HG02885 (cell line): ENCODE measurements around the gene AGK.
A peak's percentile ranks its signal among the peaks of the same experiment; 100 is the strongest.
"Not testable (repeated sequence)": the region's sequence is repeated elsewhere in the genome, so short reads cannot be mapped to it uniquely, and the experiment has no call there.

Experiments used
- ATAC-seq: cut with Tn5 transposase; IDR thresholded peaks from one replicate; pipeline ENCODE4 v1.9.1; 2021; ENCODE audit warnings: mild to moderate bottlenecking; ENCODE audit not compliant: unreplicated experiment, poor library complexity

Gene AGK

DNA sequence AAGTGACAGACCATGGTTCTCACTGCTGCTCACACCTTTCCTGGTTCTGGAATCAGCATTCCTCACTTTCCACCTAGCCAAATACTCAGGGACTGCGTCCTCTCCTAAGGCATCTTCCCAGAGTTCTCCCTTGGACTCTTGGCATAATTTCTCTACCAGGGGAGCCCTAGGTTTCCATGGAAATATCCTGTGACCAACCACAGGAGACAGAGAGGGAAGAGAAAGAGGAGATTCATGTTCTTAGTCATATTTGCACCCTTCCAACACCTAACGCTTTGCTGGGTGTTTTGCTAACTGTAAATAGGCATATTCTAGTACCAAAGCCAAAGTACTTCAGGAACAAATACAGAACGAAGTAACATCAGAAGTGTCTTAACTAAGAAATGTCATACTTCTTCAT lies 122.1 kb downstream of the AGK start:
- no peak for ATAC-seq

DNA sequence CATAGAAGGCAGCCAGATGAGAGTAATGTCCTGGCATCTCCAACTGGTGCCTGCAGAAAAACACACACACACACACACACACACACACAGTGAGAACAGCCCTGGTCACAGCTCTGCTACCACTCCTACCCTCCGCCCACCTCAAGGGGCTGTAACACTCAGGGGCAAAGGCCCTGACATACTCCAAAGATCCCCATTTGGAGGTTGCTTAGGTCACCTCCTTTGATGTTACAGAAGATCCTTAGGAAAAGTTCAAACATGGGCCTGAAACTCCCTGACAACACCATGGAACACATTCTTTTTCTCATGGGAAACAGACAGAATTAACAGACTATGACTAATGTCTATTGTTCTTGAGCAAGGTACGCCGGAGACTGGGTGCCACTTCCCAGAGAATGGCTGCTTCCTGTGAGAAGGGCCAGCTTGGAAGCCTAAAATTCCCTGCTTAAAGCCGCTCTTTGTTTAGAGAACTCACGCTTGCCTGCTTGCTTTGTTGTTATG lies 123.0 kb downstream of the AGK start:
- no peak for ATAC-seq

DNA sequence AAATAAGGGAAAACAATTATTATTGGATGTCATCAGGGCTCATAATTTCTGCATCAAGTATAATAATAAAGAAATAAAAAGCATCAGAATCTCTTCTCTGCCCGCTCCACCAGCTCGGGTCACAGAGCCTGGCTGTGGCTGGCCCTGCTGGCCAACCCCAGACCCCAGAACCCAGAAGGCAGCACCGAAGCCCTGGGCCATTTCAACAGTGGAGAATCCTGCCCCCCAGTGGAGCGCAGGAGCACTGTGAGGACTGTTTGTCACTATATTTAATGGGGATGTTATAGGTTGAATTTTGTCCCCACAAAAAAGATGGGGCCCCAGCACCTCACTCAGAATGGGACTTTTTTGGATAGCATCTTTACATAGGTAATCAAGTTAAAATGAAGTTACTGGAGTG lies 123.5 kb downstream of the AGK start:
- ATAC-seq = no peak

DNA sequence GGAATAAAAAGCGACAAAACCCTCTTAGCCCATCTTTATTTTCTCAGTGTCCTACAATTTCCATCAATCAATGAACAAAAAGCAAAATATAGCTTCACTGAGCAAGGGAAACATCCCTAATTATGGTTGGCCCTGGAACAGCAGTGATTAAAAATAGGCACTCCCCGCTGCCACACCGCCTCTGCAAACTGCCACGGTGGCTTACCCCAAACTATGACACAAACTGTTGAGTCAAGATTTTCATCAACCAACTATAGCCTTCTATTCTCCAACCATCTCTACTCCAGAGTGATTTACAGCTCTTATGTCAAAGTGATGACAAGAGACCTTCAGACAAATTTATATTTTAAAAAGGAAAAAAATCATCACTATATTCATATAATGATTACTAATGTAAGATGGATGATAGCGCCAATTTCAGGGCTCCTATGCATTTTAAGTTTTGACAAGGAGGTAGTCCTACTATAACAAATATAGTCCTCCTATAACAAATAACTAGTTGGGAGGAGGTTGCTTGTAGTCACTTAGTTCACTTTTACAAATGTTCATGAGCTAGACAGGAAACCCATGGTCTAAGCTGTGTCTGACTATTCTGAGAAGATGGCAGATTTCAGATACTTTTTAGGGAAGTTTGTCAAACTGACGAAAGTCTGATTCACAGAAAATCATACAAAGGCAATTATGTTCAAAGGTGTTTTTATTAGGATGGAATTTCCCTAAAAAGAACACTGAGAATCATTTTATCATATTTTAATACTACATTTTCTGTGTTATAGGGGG lies 124.4 kb downstream of the AGK start:
- no peak for ATAC-seq

DNA sequence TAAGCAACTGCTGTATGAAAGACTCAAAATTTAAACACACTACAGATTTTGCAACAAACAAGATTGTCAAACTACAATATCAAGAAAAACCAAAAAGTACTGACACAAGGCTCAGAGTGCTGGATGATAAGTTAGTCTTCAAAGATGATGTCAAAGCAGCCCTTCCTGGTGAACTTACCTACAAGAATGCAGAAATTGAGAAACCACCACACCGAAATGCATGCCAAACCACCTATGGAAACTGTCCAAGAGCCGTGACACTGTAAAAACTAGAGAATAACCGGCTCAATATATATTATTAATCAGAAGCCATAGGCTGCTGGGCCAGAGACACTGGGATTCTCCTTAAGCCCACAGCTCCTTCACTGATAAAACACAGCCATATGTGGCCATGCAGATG lies 125.4 kb downstream of the AGK start:
- no peak for ATAC-seq

DNA sequence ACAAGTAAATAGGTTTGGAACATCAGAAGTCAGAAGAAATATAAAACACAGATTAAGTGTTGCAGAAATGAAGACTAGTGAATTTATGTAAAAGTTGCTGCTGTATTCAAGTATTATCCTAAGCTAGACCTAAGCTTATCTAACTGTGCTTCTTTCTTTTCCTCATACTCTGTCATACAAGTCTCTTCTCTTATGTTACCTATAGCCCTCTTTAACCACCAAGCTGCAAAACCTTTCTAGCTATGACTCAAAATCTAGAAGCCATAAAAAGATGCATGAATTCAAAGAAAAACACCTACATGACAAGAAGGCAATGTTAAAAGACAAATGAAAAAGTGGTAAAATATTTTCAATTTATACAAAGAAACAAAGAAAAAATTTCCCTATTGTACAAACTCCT lies 127.8 kb downstream of the AGK start:
- peak; percentile 82 for ATAC-seq

DNA sequence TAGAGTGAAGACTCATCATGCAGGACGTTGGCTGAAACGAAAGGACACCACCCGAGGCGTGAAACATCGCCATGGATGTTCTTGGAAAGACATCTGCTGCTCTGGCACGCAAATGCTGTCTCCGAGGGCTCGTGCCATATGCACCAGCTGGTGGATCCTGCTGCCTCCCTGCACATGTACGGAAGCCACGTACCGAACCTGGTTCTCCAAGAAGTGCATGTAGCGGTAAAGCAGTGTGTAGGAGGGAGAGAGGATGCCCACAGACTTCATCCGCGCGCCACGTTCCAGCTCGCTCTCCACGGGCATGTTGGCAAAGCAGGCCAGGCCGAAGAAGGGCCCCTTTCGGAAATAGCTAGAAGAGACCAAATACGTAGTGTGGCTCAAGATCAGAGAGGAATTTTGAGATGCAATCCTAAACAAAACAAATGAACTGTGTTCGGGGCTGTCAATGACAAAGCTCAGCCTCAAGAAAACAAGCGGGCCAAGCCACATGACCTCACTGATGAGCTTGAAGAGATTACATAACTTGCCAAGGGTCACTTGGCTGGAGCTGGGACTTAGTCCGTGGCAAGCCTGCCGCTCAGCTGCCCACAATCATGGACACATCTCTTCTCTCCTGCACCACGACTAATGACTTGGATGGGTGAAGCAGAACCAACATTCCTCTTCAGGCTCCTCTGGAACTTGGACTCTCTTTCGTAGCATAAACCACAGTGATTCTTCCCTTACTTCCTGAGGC lies 134.2 kb downstream of the AGK start:
- ATAC-seq = no peak

DNA sequence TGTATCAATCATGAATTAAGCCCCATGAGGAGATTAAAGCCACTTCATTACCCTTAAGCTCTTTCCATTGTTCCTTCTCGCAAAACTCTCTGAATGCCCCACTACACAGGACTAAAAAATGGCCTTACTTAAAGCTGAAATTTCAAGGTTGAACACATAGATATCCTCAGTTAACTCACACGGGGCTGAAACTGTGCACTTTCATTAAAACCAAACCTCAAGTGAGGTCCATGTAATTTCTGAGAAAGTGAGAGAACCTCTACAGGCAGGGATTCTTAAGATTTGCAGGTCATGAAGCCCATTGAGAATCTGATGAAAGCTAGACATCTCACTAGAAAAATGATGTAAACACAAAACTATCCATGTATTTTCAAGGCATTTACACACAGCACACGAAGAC lies 134.9 kb downstream of the AGK start:
- ATAC-seq = no peak

DNA sequence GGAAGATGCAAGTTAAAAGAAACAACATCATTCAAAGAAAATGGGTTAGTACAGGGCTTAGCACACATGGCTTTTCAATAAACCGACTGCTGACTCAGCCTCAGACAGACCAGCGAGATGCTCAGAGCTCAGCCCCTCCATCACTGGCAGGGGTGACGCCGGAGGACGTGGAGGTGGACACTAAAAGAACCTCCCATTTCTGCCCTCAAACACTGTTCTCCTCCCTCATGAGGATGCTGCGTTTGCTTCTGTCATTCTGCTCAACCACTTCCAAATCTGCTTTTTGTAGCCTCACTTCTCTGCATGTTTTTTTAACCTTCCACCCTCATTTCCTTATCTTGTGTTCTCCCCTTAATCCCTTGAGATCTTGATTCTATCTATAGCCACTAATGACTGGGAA lies 135.5 kb downstream of the AGK start:
- no peak for ATAC-seq

DNA sequence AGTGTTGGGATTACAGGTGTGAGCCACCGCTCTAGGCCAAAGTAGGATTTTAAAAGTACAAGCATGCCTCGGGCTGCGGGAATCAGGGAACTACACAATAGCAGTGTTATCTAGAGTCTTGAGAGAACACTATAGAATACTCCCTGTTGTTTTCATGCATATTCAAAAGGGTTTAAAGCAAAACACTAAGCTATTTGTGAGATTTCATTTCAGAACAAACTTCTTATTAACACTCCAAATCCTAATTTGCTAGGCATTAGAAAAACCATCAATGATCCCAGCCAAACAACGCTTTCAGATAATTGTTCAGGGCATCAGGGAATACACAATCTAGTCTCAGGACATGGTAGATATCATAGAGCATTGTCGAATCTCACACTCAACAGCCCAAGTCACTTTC lies 136.8 kb downstream of the AGK start:
- no peak for ATAC-seq

DNA sequence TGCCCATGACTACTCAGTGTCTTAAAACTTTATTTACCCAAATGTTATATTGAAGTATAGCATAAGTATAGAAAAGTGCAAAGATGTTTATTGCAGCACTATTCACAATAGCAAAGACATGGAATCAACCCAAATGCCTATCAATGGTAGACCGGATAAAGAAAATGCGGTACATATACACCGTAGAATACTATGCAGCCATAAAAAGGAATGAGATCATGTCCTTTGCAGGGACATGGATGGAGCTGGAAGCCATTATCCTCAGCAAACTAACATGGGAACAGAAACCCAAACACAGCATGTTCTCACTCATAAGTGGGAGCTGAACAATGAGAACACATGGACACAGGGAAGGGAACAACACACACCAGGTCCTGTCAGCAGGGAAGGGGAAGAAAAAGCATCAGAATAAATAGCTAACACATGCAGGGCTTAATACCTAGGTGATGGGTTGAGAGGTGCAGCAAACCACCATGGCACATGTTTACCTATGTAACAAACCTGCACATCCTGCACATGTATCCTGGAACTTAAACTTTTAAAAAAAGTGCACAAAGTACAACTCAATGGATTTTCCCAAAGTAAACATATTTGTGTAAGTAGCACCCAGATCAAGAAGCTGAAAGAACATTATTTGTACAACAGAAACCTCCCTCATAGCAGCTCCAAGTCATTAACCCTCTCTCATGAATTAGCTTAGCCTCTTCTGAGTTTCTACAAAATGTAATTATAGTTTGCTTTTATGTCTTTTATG lies 138.0 kb downstream of the AGK start:
- not testable (repeated sequence) for ATAC-seq

DNA sequence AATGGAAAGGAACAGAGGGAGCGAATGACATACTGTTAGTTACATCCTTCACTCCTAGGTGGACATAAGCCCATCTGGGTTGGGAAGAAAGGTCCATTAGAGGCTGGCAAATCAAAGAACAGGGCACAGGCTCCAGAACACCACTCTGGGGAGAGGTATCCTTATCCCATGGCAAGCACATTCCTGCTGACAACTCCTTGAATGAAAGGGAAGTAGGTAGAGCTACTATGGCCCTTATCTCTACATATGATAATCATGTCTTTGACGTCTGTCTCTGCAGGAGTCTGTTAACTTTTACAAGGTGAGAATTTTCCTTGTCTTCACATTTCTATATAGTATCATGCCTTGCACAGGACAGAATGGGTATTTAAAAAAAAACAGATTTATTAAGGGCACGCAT lies 140.3 kb downstream of the AGK start:
- no peak for ATAC-seq

DNA sequence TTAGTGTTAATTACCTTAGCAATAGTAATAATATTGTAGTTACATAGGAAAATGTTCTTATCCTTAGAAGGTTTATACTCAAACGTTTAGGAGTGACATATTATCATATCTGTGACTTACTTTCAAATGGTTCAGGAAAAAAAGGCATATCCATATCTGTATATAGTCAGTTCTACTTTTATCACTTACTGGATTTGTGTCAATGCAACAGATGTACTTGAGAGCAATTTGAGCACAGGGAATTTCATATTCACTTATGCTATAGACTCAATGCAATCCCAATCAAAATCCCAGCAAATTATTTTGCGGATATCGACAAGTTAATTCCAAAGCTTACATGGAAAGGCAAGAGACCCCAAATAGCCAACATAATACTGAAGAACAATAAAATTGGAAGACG lies 140.8 kb downstream of the AGK start:
- no peak for ATAC-seq

DNA sequence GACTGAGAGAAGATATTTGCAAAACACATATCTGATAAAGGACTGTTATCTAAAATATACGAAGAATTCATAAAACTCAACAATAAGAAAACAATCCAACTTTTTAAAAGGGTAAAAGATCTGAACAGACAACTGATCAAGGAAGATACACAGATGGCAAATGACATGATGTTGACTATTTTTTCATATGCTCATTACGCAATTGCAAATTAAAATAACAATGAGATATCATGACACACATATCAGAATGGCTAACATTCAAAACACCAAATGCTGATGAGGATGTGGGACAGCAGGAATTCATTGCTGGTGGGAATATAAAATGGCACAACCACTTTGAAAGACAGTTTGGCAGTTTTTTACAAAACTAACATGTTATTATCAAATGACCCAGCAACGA lies 141.9 kb downstream of the AGK start:
- ATAC-seq = no peak

DNA sequence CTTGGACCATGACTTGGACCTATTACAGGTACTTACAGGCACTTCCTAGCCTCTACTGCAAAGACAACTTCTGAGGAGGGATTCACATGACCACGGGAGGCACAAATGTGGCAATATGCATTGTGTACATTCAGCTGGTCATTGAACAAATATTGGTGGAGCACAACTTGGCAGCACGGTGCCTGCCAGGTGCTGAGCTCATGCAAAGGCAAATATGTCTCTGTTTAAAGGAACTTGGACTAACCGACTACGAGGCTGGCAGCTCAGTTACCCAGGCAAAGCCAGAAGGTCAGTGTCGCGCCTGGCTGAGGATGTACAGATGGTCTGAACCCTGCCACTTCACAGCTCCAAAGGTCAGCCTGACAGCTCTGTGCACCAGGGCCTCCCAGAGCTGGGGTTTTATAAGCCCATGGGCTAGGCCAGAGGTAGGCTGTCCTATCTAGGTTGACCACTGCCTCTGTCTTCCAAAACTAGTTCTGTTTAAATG lies 144.6 kb downstream of the AGK start:
- ATAC-seq = no peak

DNA sequence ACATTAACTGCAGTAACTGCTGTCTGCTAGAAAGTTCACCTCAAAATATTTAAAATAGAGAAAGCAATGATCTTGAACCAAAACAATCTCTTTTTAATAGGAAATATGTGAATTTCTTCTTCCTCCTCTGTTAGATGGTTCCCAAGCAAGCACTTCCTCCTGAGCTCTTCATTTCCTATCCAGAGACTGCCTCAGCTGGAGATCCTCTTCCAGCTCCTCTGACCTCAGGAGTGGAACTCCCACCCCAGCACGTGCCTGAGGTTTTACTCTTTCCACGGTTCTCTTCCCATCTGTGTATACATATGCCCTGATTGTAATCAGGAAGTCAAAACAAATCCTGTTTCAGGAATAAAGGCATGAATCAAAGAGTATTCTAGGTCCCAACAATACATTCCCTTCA lies 145.1 kb downstream of the AGK start:
- ATAC-seq = no peak

DNA sequence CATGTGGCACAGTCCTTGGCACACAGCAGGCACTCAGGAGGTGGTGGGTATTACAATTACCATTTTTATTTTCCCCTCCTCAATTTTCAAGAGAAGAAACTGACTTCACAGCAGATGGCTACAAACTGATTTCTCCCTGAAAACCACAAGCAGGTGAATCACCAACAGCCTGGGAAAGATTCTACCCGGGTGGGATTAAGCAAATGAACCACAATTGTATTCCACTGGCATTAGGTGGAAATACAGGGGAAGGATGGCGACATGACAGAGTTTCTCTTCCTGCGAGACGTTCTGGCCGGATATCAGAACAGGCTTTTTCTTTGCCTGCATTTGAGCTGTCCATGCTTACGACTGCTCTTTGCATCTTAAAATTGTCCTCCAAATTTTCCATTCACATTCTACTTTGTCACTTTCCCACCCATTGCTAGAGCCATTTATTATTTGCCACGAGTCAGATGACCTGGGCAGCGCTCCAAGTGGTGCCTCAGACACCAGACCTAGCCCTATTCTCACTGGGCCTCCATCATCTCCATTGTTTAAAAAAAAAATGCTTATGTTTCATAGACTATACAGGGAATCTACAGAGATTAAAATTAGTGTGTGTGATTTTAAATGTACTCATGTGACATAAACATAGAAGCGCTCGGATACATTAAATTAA lies 146.1 kb downstream of the AGK start:
- no peak for ATAC-seq

DNA sequence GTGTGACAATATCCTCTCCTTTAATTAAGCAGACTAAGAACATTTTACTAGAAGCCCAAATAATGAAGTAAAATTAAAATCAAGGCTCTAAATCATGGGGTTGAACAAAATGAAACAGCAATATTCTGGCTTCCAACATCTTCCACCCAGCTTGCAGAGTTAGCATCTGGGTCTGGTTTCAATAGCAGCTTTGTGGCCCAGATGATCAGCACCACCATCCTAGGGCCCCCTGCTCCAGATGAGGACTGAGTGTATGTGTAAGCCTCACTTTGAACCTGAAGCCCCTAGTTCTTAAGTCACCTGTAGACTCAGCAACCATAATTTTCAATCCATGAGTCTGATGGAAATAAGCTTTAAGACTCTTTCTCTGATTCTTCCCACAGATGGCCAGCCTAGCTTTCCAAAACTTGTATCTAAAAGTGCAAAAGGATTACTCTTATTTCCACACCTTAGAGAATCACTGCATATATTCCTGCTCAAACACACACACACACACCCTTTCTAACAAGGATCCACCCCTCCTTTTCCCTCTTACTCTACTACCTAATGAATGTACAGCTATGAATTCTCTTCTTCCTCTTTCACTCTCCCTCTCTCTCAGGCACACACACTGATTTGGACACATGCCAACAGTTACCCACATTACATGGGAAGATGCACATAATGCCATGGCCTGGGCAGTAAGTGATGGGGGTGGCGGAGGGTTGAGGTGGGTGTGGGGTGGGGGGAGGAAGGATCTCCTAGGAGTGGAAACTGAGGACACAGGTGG lies 147.2 kb downstream of the AGK start:
- no peak for ATAC-seq

DNA sequence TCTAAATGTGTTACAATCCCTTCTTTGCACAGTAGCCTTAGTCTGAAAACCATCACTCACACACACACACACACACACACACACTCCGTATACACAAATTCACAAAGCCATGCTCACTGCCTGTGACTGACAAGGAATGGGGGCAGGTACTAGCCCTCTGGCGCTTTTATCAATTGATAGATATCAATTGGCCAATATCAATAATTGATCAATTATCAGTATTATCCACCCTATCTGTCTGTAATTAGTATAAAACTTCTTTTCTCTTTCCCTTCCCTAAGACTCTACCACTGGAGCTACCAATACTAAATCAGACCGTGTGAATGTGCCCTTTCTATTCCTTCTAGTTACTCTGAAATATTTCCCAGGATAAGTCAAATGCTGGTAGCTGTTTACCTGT lies 148.7 kb downstream of the AGK start:
- ATAC-seq = no peak
